WERI-Rb-1 (cell line): Measurements from ENCODE around the gene MEG3.
A peak's percentile ranks its signal among the peaks of the same experiment; 100 is the strongest.

ENCODE experiments used
- DNase-seq: peaks from one replicate; pipeline ENCODE4 v3.0.0-alpha.2; 2020
- H3K27ac ChIP-seq: fragments of 250-450 bp; sonication (Bioruptor Pico); 2 replicates; pipeline ENCODE4 v1.5.1; 2020; ENCODE audit warnings: mild to moderate bottlenecking, moderate library complexity
- H3K27me3 ChIP-seq: fragments of 250-450 bp; sonication (Bioruptor Pico); 2 replicates; pipeline ENCODE4 v1.5.1; 2021; ENCODE audit warnings: mild to moderate bottlenecking, low read depth, moderate library complexity; ENCODE audit not compliant: insufficient read depth, severe bottlenecking
- H3K36me3 ChIP-seq: fragments of 250-450 bp; sonication (Bioruptor Pico); 2 replicates; pipeline ENCODE4 v1.5.1; 2020; ENCODE audit warnings: mild to moderate bottlenecking, moderate library complexity
- H3K4me3 ChIP-seq: 2 replicates; pipeline ENCODE4 v1.5.1; 2011; ENCODE audit warnings: low read depth, mild to moderate bottlenecking, control low read depth, low read length
- H3K9me3 ChIP-seq: fragments of 250-450 bp; sonication (Bioruptor Pico); 2 replicates; pipeline ENCODE4 v1.5.1; 2021; ENCODE audit warnings: mild to moderate bottlenecking, moderate library complexity; ENCODE audit not compliant: severe bottlenecking
- TF ChIP-seq, protein P1 (sequence below): IDR thresholded peaks from 2 replicates; pipeline ENCODE4 v1.5.1; 2011; ENCODE audit warnings: low read depth, mild to moderate bottlenecking, control low read depth, inconsistent platforms, low read length

MEG3 gene

DNA sequence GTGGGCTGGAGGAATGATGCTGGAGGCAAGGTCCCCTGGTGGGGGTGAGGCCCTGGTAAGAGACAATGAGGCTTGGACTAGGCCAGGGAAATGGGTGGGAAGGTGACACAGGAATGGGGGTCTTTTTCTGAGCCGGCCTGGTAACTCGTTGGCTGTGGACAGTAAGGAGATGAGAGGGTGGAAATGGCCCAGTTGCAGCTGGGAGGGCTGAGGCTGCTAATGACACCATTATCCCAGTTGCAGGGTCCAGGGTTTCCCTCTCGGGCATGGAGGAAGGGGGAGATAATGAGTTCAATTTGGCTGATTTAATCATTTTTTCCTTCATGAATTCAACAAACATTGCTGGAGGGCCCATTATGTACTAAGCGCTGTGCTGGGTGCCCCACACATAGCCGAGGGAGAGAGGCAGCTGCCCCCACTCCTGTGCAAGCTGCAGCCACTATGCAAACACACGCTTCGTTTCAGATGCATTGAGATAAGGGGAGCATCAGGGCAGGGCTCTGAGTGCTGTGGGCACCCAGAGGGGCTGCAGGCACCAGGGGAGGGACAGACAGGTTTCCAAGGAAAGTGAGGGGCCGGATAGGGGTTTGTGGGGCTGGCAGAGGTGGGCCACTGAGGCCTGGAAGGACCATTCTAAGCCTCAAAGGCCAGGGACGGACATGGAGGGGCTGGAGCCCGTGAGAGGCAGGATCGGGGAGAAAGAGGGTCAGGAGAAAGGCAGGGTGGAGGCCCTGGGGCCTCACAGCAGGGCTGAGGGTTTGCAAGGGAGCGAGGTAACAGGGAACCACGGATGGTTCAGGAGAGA lies 43.2 kb upstream of the MEG3 start:
- TF ChIP-seq, protein P1, sequence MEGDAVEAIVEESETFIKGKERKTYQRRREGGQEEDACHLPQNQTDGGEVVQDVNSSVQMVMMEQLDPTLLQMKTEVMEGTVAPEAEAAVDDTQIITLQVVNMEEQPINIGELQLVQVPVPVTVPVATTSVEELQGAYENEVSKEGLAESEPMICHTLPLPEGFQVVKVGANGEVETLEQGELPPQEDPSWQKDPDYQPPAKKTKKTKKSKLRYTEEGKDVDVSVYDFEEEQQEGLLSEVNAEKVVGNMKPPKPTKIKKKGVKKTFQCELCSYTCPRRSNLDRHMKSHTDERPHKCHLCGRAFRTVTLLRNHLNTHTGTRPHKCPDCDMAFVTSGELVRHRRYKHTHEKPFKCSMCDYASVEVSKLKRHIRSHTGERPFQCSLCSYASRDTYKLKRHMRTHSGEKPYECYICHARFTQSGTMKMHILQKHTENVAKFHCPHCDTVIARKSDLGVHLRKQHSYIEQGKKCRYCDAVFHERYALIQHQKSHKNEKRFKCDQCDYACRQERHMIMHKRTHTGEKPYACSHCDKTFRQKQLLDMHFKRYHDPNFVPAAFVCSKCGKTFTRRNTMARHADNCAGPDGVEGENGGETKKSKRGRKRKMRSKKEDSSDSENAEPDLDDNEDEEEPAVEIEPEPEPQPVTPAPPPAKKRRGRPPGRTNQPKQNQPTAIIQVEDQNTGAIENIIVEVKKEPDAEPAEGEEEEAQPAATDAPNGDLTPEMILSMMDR = no peak
- DNase-seq = no peak

DNA sequence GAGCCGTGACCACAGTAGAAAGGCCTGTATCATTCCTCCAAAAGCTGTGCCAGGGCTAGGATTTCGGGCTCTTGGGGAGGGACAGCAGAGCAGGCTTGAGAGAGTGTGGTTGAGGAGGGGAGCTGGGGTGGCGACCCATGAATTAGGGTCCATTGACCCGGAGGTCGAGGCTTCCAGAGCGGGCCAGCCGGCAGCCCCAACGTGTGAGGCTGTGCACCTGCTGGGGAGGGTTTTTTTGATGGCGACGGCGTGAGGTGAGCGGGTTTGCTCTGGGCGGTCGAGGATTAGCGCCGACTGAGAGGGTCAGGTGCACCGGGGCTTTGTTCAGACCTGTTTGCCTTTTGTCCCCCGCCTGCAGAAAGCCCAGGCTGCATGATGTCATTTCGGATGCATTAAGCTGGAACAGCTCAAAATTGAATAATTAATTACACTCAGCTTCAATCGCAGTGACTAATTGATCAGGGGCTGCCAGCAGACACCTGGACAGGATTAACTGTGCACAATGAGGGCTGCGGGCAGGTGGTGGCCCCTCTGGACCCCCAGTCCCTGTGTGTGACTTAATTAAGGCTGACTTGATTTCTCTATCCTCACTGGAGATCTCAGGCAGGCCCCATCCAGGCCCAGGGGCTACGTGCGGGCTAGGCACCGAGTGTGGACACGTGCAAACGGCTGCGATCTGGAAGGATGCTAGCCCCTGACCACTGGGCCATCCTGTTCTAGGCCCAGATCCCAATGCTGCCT lies 42.1 kb upstream of the MEG3 start:
- peak; percentile 64 for DNase-seq
- H3K36me3 ChIP-seq = no peaks in the 10 kb centered on the region
- H3K9me3 ChIP-seq = no peaks in the 10 kb centered on the region
- no peaks in the 10 kb centered on the region for H3K27me3 ChIP-seq
- no peak overlapping the region for H3K4me3 ChIP-seq
- peak overlapping the region; percentile 43 for H3K27ac ChIP-seq
- TF ChIP-seq, protein P1 = no peak

More for the DNA sequence above, 43.2 kb upstream of the MEG3 start:
- H3K4me3 ChIP-seq = no peak overlapping the region
- H3K27ac ChIP-seq = peak overlapping the region; percentile 41
- H3K36me3 ChIP-seq = no peaks in the 10 kb centered on the region
- H3K27me3 ChIP-seq = peaks cover 2% of the 10 kb centered on the region
- H3K9me3 ChIP-seq = no peaks in the 10 kb centered on the region

DNA sequence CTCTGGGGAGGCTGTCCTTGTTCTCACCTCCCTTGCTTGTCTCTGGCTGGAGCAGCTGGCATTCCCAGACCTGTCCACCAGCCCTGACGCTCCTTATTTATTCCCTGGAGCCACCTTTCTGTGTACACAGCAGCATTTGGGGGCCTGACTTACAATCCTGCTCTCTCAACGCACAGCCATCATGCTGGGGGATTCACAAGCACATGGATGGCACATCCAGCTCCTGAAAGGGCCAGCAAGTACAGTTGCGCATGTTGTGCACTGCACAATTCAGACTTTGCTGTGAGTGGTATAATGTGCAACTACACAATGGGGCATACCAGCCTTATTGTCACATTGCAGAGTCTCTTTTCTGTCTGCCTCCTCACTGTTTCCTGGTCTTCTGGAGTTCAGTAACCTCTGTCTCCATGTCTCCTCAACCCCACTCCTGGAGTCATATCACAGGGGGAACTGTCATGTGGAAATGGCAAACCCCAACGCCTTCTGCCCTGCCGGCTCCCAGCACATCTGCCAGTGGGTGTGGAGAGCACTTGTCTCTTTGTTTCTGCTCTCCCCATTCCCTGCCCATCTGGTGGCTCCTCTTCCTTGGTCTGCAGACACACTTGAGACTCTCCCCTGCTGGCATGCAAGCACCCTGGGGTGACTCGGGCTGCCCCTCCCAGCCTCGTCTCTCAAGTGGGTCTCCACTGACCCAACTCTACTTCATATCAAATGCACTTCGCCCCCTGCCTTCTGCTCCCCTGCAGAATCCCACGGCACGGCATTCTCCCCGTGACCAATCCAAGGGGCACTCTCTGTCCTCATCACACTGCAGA lies 41.2 kb upstream of the MEG3 start:
- no peak for DNase-seq
- H3K9me3 ChIP-seq = no peaks in the 10 kb centered on the region

DNA sequence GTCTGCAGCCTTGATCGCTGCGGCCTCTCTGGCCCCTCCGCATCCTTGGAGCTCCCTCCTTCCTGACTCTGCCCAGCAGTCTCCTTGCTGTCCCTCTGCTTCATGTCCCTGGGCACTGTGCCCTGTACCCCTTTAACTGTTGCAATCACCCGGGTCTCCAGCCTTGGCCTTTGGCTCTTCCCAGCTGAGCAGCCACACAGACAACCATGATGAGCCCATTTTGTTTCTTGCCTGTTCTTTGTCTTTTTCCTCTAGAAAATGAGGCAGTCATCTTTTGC lies 40.6 kb upstream of the MEG3 start:
- Histone ChIP-seq H3K36me3 (no peaks in the 10 kb centered on the region), H3K4me3 (no peak overlapping the region), H3K27ac (no peak overlapping the region), H3K9me3 (no peaks in the 10 kb centered on the region), H3K27me3 (no peaks in the 10 kb centered on the region)
- DNase-seq = no peak
- TF ChIP-seq, protein P1 = no peak

More for the DNA sequence above, 41.2 kb upstream of the MEG3 start:
- H3K27ac ChIP-seq = no peak overlapping the region; the same call in 1 of the 2 replicates
- no peaks in the 10 kb centered on the region for H3K36me3 ChIP-seq
- H3K27me3 ChIP-seq = no peaks in the 10 kb centered on the region
- no peak overlapping the region for H3K4me3 ChIP-seq
- TF ChIP-seq, protein P1 = no peak

DNA sequence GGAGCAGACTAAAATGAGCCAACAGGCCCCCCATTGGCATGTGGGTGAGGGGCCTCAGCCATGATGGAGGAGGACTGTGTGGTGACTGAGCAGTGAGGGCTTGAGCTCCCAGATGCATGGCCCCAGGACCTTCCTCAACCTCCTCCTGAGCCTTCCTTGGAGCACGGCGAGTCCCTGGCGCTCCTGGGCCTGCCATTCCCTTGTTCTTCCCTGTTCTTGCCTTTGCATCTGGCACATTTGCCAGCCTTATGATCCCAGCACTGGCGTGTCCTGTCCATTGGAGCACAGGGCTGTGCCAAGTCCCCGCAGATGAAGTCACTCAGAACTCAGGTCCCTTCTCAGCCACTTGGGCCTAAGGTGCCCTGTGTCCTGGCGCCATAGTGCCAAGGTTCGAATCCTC lies 40.3 kb upstream of the MEG3 start:
- Histone ChIP-seq H3K27ac (no peak overlapping the region), H3K36me3 (no peaks in the 10 kb centered on the region), H3K9me3 (no peaks in the 10 kb centered on the region), H3K4me3 (no peak overlapping the region), H3K27me3 (no peaks in the 10 kb centered on the region)
- TF ChIP-seq, protein P1 = no peak
- no peak for DNase-seq
